Activated CD4-positive, alpha-beta T cell treated with anti-CD3 and anti-CD28 coated beads for 4 hours (primary cell): ENCODE data around the gene MRPL3.
"Not testable (repeated sequence)": the region's sequence is repeated elsewhere in the genome, so short reads cannot be mapped to it uniquely, and the experiment has no call there.

ENCODE experiments used
- DNase-seq, 2 donors: peaks; one replicate each; pipeline ENCODE4 v3.0.0-alpha.2; 2020

The MRPL3 gene

DNA sequence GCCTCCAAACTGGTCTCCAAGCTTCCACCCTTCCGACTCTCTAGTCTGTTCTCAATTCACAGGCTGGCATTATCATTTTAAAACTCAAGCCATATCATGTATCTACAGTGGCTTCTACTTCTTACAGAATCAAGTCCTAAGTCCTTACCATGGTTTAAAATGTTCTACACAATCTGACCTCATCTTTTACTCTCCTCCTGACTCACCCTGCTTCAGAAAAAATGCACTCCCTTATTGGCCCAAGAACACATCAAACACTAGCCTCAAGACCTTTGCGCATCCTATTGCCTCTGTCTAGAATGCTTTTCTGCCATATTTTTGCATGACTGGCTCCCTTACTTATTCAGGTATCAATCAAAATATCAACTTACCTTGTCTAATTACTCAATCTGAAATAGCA, 11.0 kb downstream of the MRPL3 start:
- DNase-seq = no peak

DNA sequence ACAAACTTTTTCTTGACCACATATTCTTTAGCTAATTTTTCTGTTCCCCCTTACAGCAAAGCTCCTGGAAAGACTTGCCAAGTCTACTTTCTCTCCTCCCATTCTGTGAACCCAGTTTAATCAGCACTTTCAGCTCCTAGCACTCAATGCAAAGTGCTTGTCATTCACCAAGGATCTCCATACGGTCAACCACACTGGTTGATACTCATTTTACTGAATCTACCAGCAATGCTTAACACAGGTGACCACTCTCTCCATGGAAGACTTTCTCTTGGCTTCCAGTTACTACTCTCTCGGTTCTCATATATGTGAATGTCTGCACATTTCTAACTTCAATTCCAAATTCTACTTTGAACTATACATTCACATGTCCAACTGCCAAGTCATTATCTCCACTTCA, 11.7 kb downstream of the MRPL3 start:
- DNase-seq = no peak

DNA sequence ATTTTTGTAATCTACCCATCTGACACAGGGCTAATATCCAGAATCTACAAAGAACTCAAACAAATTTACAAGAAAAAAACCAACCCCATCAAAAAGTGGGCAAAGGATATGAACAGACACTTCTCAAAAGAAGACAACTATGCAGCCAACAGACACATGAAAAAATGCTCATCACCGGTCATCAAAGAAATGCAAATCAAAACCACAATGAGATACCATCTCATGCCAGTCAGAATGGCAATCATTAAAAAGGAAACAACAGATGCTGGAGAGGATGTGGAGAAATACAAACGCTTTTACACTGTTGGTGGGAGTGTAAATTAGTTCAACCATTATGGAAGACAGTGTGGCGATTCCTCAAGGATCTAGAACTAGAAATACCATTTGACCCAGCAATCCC, 16.2 kb downstream of the MRPL3 start:
- DNase-seq = not testable (repeated sequence)

DNA sequence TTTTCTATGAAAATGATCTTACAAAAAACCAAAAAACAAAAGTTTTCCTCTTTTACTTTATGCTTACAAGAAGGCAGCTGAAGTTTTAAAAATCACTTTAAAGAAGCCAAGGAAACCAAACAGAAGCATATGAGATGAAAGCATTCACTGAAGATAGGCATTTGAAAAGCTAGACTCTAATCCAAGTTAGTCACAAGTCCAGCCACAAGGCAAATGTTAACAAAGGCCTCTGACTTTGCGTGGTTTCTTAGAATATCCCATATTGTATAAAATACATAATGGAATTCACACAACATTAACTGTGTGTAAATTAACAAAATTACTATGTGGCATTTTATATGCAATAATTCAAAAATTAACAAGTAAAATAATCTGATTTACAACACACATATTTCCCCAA, 17.7 kb downstream of the MRPL3 start:
- no peak for DNase-seq

DNA sequence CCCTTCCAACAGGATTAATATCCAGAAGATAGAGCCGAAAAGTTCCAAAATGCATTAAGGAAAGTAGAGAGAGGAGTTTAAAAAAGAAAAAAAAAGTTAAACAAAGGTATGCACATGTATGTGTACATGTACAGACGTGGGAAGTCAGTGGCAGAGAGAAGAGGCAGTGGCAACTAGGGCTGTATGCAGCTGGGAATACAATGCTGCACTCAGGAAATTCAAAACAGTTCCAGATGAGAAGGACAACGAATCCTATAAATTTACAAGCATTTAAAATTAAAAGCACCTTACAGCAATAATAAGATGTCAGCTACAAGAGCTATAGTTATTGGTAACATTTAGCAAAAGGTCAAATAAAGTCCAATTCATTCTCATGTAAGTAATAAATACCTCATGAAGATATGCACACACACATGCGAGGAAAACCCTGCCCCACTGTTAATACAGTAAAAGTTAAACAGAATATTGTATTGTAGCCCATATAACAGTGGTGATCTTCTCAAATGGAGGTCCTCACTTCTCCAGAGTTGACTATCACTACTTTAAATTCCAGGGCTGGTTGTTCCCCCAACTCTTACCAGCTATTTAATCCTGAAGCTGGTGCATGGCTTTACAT, 18.2 kb downstream of the MRPL3 start:
- DNase-seq = no peak

DNA sequence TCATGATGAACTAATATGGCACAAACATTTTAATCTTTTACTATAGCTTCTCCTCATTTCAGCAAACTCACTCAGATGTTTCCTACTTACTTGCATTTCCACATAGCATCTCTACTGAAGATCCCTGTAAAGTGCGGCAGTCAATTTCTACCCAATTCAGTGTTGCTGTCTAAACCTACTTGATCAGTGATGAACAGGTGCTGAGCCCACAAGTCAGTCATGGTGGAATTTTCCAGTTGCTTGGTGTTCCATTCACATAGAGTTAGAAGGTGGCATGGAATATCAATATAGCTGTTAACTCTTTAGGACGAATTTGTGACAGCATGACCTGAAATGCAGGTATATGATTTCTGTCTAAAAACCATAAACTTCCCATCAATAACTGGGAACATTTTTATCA, 22.7 kb downstream of the MRPL3 start:
- DNase-seq = no peak

DNA sequence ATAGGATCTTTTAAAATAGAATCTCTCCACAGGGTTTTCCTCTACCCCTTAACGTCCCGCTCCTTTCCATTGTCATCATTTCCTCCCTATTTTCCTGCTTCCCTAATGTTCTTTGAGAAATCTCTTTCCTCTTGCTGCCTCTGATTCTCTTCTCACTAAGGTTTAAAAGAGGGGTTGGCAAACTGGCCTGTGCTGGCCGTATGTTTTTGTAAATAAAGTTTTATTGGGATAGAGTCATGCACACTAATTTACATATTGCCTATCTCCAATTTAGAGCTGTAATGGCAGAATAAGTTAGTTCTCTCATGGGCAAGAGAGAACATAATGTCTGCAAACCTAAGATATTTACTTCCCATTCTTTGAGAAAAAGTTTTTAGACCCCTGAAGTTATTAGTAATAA, 25.0 kb downstream of the MRPL3 start:
- DNase-seq = no peak

DNA sequence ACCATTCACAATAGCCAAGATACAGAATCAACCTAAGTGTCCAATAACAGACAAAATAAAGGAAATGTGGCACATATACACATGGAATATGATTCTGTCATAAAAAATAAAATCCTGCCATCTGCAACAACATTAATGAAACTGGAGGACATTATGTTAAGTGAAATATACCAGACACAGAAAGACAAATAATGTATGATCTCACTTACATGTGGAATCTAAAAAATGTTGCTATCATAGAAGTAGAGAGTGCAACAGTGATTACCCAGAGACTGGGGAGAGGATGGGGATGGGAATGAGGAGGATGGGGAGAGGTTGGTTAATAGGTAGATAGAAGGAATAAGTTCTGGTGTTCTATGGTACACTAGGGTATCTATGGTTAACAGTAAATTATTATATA, 28.7 kb downstream of the MRPL3 start:
- DNase-seq = no peak

DNA sequence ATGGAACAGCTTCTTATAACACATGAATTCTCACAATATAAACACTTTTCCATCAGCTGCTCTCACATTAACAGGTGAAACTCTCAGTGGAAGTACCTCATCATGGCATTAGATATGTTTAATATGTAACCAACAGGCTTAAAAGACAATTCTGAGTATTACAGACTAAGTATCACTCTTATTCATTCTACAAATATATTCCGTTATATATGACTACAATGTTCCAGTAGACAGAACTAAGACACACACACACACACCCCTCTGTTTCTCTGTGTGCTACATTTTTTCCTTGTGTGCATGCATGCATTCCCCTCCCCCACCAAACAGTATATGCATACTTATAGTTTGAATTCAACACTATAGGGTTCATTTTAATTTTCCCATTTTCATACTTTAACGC, 32.4 kb downstream of the MRPL3 start:
- no peak for DNase-seq

DNA sequence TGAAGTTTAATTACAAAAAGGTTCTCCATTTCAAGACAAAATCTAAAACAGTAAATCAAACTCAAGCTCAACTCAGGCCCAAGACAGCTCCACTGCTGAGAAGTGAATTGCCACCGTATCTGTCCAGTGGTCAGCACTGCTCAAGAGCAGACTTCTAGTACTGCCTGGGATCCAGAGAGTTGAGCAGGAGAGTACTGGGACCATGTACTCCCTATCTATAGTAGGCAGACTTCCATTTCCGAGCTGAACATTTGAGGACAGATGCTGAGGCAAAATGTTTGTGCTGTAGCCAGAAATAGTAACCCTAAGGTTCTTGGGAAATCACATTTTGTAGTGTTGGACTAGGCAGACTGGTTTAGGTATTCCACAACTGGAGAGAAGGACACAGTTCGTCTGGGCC, 44.1 kb downstream of the MRPL3 start:
- no peak for DNase-seq

DNA sequence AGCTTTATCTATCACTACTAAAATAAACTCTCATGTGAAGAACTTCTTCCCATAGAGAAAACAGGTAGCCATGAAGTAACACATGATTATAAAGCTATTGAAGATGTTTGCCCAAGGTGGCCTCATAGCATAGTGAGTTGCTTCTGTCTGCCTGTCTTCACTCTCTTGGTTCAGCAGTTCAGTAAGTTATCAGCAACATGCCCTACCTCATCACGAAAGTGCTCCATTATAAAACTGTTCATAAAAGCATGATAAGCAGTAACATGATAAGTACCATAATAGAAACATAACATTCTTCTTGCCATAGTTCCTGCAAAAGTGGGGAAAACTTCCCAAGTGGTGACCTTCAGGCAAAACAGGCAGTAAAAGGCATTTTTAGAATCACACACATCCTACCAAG, 45.6 kb downstream of the MRPL3 start:
- no peak for DNase-seq

DNA sequence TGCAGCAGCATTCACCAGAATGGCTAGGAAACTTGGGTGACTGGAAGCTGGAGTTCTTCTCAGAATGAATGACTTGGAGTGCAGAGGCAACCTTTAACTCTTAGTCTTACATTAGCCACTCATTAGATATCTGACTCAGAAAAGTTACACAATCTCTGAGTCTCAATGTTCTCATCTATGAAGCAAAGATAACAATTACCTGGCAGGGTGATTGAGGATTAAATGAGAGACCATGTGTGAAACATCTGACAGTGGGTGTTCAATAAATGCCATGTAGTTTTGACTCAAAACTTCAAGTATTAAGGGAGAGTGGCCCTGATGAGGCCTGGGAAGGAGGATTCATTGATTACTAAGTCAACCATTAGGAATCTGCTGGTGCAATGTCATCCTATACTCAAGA, 48.3 kb downstream of the MRPL3 start:
- no peak for DNase-seq

DNA sequence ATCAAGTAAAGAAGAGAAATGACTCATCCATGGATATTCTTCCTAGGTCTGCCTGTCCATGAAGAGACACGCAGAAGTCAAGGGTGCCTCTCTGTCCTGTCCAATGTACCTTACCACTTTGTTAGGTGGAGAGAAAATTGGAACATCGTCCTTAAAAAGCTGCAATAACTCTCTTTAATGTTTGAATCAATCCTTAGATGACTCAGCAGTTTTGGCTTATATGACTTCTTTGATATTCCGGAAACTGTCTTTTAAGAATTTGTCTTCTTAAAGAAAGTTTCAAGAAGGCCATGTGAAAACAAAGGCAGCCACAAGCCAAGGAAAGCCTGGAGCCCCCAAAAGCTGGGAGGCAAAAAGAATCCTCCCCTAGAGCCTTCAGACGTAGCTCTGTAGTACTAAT, 49.2 kb downstream of the MRPL3 start:
- no peak for DNase-seq

DNA sequence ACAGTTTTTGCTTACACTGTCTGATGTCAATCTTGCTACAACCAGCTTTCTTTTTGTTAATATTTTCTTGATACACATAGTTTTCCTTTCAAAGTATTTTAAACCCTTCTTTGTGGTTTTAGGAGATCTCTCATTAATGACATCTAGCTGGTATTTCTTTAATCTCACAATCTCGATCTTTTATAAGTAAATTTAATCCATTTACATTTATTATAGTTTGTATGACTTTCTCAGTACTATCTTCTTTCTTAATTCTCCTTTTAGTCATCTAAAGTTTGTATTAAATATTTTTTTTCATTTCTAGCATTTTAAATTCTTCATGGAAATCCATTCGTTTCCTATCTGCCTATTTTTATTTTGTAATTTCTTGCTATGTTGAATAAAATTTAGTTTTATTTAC, 55.4 kb downstream of the MRPL3 start:
- no peak for DNase-seq

DNA sequence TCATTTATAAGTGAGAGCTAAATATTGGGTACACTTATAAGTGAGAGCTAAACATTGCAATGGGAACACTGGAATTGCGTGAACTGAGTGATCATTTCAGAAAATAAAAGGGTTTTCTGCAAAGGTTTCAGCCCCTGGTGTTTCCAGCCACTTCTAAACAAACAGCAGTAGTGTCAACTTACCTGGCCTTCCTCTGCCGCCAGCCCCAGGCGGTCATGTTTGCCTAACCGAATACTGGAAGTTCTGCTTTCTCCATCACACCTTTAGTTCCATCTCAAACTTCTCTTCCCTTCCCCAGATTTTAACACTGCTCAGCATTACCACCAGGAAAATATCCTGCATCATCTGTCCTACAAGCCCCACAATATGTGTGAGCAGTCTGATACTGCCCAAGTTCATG, 58.6 kb downstream of the MRPL3 start:
- no peak for DNase-seq

DNA sequence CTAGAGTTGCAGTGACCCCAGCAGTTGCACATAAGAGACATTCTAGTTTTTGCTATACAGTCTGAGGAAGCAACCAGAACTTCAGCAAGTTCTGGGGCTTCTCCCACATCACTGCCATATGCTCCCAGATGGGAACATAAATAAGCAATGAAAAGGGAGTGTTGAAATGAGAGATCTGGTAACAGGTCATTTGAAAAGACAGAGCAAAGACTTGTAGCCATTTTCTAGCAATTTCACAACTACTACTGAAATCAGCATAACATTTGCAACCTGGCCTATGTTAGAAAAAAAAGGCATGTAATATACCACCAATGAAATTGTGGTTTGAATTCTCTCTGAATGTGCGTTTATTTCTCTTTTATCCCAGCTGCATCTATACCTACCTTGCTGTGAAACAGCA, 63.7 kb downstream of the MRPL3 start:
- DNase-seq = no peak

DNA sequence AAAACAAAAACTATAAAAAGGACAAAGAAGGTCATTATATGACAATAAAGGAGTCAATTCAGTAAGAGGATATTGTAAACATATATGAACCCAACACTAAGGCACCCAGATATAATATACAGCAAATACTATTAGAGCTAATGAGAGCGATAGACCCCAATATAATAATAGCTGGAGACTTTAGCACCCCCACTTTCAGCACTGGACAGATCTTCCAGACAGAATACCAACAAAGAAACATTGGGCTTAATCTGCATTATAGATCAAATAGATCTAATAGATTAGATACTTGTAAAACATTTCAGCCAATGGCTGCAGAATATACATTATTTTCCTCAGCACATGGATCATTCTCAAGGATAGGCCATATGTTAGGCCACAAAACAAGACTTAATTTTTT, 67.8 kb downstream of the MRPL3 start:
- DNase-seq = no peak

DNA sequence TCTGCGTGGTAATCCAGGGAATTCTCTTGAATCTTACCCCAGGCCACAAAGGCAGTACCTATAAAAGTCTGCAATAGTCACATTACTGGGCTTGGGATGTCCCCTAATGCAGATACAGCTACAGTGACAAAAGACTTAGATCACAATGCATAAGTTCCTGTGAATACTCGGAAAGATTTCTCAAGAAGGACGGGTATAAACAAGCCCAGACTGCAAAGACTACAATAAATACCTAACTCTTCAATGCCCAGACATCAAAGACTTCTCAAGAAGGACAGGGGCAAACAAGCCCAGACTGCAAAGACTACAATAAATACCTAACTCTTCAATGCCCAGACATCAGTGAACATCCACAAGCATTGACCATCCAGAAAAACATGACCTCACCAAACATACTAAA, 70.3 kb downstream of the MRPL3 start:
- DNase-seq = no peak

DNA sequence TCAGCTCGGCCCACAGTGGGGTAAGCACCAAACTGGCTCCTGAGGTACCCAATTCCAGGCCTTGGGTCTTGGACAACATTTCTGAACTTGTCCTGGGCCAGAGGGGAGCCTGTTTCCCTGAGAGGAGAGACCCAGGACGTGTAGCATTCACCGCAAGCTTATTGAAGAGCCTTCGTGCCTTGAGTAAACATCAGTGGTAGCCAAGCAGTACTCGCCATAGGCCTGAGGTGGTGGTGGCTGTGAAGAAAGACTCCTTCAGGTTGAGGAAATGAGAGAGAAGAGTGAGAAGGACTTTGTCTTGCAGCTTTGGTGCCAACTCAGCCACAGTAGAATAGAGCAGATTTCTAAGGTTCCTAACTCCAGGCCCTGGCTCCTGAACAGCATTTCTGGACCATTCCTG, 71.0 kb downstream of the MRPL3 start:
- no peak for DNase-seq

DNA sequence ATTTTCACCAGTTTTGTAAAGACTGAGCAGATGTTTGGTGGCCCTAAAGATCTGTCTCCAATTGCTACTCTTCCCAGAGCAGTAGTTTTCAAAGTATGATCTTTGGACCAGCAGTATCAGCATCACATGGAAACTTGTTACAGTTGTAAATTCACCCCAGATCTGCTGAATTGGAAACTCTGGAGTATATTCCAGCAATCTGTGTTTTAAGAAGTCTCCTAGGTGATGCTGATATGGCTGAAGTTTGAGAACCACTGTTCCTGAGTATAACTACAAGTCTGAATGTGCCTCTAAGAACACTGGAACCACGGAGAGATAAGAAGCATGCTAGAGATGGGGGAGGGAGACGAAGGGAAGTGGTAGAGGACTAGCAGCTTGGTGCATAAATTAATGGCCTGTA, 75.5 kb downstream of the MRPL3 start:
- no peak for DNase-seq

DNA sequence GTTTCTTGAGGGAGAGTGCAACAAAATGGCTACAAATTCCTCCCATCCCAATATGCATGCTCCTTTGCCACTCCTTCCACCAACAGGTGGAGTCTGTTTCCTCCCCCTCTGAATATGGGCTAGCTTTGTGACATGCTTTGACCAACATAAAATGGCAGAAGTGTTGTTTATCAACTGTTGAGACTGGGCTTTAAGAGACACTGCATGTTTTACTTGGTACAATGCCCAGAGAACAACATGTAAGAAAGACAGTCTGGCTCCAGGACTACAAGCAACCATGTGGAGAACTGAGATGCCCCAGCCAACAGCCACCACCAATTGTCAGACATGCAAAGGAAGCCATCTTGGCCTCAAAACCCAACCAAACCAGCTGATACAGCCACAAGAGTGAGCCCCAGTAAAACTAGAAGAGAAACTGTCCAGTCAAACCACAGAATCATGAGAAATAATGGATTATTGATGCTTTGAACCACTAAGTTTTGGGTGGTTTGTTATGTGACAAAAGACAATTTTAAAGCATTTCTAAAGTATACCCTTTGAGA, 80.7 kb downstream of the MRPL3 start:
- DNase-seq = no peak

DNA sequence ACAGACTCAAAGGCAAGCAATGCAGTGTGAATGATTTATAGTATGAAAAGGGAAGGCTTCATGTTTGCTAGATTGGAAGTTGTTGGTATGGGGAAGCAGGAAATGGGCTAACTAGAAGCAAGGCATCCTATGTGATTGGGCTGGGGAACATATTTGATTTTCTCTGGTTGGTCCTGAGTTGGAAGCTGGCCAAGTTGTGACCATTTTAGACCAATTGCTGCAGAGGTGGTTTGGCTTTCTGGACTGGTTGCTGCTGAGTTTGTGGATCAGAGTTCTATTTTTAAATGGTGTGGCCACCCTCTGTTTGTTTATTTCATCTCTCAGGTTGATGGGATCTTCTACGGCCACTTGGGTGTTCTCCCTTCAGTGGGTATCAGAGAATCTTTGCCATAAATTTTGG, 81.5 kb downstream of the MRPL3 start:
- no peak for DNase-seq

DNA sequence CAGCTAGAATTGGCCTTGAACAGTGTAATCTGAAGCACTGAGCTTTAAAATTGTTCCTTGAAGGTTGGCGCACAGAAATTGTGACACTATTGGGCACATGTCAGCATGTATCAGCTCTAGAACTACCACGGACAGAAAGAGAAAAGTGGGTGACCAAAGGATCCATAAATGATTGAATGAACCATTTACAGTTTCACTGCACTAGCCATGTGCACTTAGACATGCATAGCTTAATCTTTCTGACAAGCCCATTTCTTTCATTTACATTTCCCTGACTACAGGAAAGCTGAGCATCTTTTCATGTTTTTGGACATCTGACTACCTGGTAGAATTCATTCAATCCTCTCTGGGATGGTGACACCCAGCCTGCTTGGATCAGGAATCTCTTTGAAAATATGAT, 85.0 kb downstream of the MRPL3 start:
- DNase-seq = no peak
